ENCODE measurements around the gene KLK13.

The KLK13 gene

DNA sequence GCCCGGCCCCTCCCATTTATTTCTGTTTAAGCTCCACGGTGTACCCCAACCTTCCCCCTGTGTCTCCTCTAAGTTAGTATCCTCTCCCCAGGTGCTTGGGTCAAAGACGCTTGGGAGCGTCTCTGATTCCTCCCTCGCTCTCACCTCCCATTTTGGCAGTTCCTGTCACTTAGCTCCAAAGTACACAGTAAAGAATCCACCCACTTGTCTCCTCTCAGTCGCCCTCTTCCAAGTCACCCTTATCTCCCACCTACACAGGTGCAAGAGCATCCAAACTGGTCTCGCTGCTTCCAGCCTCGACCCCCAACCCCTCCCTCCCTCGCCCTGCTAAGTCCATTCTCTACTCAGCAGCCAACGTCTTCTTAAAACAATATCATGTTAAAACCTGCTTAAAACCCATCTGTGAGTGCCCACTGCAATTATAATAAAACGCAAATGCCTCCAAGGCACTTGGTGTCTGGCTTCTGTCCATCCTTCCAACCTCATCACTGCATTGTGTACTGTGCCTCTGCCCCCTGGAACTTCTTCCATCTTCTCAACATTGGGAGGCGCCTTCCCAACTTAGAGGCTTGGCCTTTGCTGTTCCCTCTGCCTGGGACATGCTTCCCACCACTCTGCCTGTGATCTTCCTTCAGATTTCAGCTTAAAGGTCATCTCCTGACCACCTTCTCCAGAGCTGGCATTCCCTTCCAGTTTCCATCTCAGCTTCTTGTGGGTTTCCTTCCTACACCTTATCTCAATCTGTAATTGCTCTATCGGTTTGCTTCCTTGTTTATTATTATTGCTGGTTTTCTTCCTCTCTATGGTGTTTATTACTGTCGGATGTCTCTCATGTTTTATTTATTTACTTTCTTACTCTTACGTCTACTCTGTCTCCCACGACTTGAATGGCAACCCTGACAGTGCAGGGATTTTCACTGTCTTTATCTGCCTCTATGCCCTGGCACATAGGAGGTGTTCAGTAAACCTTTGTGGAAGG lies 27.3 kb upstream of the KLK13 start:
- DNase-seq, result no peak

DNA sequence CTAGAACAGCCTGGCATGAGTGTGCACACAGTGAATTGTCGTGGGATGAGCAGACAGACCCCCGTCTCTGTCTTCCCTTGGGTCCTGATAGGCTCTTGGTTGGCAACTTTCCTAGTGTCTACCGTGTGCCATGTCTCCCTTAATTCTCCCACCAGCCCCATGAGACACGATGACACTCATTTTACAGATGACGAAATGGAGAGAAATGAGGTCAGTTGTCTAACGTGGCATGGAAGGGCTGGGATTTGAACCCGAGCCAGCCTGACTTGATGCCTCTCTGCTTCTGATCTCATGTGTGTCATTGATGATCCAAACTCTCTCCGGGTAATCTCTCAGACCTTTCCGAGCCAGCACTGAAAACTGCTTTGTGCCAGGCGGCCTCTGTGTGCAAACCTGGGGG lies 26.2 kb upstream of the KLK13 start:
- no peak for DNase-seq

DNA sequence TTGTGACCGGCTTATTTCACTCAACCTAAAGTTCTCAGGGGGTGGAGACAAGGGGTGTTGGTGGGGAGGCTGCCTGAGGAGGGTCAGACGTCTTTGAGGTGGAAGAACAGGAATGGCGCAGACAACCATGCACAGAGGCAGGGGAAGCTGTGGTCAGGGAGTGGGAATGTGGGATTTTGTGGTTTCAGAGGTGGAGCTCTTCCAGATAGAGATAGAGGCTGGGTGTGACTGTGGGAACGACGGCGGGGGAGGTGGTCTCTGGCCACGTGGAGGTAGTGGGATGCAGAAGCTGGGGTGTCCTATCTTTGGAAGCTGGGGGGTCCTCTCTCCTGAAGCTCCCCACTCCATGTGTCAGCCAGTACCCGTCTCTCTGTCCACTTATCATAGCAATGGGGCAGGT lies 25.6 kb upstream of the KLK13 start:
- DNase-seq, result no peak

DNA sequence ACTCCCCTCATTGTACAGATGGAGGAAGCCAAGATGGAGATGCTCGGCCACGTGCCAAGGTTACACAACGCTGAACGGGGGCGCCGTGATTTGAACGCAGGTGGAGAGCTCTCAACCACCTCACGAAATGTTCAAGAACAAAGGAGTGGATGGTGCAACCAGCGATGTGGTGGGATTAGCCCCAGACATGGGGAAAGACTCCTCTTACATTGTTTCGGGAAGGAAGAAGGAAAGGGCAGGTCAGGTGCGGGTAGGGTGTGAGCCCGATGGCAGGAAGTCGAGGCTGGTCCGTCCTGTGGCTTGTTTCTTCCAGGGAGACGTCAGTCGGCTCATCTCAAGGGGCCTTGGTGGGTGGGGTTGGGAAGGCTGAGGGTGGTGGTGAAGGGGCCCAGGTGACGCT lies 24.9 kb upstream of the KLK13 start:
- no peak for DNase-seq

DNA sequence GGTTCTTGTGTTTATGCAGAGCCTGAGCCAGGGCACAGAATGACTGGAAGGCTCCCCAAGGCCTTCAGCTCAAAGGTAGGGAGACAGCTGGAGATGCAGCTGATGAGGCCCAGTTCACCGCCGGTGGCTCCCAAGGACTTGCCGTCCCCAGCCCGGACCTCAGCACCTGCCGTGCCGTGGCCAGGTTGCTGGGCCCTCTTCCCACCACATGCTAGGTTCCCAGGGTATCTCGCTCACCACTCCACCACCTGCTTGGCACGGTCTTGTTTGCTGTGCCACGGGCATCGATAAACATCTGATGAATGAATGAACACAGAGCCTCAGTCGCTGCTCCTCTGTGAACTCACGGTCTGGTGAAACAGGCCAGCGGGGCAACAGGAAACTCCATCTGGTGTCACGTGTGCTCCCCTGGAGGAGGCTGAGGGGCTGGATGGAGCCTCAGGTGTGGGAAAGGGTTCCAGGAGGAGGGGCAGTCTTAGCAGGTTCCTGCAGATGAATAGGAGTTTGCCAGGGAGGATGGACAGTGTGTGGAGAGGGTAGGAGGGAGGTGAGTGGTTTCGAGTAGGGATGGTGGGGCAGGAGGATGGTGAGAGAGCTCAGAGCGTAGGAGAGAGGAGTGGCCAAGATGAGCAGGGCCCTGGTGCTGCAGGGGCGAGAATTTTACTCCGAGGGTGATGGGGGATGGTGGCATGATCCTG lies 21.4 kb upstream of the KLK13 start:
- no peak for DNase-seq

DNA sequence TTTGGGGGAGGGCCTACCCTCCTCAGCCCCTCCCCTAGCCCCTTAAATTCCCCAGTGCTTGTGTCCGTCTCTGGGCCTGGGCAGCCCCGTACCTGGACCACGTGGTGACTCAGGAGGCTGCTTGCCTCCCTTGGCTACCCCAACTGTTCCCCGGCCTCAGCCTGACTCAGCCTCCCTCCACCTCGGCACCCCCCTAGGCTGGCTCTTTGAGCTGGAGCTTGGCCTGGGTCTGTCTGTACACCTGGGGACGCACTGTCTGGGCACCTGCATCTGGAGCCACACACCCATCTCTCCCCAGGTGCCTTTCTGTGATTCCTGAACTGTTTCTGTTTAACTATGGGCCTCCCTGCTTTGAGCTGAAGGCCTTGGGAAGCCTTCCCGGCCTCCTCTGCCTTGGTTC lies 19.6 kb upstream of the KLK13 start:
- DNase-seq, result no peak

DNA sequence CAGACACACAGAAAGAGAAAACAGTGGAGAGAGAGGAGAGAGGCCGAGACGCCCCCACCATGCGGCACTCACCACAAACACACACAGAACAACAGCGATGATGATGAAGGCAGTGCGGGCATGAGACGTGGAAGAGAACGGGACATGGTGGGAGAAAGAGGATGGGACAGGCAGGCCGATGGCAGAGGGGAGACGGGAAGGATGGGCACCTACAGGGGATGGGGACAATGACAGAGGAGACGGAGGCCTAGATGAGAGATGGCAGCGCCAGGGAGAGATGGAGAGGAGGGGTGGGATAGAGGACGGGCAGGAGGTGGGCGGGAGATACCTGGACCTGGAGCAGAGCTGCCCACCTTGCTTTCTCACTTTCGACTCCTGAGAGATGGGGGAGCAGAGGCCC lies 18.9 kb upstream of the KLK13 start:
- DNase-seq, result no peak

DNA sequence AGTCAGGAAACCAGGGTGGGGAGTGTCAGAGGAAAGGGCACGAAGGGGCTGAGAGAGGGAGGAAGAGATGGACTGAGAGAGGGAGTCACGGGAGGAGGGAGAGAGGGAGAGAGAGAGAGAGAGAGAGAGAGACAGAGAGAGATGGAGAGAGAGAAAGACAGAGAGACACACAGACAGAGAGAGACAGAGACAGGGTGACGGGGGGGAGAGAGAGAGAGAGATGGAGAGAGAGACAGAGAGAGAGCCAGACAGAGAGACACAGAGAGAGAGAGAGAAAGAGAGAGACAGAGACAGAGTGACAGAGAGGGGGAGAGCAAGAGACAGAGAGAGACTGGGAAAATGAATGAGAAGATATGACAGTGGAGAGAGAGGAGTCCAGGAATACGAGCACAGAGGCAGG lies 18.3 kb upstream of the KLK13 start:
- no peak for DNase-seq

DNA sequence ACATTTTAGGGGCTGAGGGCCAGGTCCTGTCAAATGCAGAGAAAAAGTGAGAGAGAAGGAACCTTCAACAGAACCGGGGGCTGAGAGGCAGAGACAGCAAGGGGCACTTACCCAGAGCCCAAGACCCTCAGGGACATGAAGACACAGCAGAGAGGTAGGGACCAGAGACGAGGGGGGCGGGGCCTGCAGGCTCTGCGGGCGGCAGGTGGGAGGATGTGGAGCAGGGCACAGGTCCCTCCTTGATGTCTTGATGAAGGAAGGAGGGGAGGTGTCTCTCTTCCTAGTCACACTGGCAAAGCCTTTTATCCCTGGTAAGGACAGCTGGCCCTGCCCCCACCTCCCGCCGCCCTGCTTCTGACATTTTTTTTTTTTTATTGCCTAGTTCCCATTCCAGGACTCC lies 17.7 kb upstream of the KLK13 start, which contains the start of gene KLK14:
TSS of gene KLK14 (minus strand) at position 277 of the 400 bp plus-strand sequence. CDS start at position 4, 273 bp downstream.
- DNase-seq, result no peak

DNA sequence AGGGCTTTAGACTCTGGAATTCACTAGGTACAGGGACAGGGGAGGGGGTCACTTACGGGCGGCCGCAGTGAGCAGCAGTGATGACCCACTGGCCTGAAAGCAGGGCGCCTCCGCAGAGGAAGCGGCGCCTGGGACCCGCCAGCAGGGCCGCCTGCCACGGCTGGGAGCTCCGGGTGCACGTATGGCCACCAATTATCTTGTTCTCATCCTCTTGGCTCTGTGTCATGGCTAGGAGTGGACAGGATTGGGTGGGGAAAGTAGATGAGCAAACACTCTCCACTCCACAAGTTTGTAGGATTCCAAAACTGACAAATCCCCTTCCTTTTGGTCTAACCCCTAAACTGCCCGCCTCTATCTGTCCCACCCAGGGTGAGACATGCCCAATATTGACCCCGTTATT lies 16.6 kb upstream of the KLK13 start:
- no peak for DNase-seq

DNA sequence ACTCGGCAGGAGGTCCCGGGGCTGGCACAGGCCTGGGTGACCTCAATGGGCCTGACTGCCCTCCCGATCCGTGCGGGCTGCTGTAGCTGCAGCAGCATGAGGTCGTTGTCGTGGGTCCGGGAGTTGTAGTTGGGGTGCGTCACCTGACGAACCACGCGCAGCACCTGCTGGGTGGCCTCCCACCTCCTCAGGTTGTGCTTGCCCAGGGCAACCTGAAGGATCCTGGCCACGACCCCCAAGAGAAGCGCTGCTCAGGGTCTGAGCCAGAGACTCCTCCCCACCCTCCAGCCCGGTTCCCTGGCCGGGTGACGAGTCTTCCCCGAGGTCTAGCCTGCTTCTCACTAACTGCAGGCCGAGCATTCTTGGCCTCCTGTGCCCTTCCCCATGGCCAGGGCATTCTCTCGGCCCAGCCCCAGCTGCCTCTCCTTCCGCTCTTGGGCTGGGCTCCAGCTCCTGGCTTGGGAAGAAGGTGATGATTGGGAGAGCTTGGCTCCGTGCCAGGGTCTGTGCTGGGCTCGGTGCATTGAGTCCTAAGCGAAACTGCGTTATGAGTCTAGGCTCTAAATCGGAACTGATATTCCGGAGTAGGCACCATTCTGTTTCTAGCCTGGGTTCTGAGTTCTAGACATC lies 14.7 kb upstream of the KLK13 start:
- DNase-seq, result no peak

DNA sequence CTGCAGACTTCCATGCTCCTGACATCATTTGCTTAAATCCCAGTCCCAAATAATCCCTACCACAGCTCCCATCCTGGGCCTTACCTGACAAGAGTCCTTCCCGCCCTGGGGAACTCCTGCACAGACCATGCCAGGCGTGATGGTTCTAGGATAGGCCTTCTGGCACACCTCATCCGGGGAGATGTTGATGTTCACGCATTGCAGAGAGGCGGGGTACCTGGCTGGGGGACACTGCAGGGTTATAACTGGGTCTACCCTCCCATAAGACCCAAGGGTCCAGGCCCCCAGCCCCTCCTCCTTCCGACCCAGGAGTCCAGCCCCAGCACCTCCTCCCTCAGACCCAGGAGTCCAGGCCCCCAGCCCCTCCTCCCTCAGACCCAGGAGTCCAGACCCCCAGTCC lies 13.8 kb upstream of the KLK13 start:
- DNase-seq, result no peak

DNA sequence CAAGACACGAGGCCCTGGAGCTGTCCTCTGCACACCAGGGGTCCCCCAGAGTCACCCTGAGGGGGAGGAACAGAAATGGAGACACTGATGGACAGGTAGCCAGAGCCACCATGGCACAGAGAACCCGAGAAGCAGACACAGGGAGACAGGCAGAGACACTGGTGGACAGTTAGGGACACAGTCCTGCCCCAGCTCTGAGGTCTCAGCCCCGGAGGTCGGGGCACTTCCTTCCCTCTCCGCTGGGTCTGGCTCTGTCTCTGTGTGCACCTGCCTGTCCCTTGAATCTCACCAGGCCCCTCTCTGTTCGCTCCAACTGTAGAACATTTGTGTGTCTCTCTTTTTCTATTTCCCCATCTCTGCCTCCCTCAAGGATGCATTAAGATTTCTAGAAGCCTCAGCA lies 13.2 kb upstream of the KLK13 start:
- no peak for DNase-seq

DNA sequence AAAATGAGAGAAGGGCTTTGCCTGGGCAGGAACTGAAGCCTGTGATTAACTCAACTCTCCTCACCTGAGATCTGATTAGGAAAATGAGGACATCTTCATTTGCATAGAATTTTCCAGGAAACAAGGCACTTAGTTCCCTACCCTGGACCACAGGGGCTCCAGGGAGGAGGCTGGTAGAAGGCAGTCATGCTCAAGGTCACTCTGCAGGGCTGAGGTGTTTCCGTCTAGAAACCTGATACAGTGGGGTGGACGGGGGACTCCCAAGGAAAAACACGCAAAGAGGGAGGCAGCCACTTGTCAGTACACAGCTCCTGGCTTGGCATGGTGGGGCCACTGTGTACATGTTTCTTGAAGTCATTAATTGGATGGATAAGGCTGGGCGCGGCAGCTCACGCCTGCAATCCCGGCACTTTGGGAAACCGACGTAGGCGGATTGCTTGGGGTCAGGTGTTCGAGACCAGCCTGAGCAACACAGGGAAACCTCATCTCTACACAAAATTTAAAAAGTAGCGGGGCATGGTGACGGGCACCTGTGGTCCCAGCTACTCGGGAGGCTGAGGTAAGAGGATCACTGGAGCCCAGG lies 11.8 kb upstream of the KLK13 start:
- no peak for DNase-seq

DNA sequence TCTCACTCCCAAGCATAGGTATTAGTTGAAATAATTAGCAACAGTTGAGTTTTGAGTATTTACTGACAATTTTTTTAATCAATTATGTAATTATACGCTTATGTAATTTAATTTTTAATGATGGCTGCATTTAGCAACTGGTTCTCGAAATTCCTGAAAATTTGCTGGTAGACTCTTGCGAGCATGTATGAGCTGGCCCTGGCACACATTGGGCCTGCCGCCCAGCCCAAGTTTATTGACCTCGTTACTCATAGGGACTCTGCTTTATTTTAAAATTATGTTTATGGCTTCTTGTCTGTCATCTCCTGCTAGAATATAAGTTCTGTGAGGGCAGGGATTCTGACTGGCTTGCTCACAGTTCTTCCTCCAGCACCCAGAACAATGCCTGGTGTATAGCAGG lies 11.1 kb upstream of the KLK13 start:
- no peak for DNase-seq

DNA sequence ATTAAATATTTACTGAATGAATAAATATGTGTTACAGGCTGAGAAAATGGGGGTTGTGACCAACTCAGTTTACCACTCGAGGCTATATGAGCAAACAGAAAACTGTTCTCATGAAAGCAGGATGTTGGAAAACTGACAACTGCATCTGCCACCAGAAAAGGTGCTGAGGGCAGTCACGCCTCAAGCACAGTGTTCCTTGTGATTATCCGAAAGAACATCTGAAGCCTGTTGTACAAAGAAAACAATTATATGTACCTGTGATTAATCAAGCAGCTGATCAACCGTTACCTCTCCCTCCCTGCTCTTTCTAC lies 6.2 kb upstream of the KLK13 start:
- DNase-seq, result no peak

DNA sequence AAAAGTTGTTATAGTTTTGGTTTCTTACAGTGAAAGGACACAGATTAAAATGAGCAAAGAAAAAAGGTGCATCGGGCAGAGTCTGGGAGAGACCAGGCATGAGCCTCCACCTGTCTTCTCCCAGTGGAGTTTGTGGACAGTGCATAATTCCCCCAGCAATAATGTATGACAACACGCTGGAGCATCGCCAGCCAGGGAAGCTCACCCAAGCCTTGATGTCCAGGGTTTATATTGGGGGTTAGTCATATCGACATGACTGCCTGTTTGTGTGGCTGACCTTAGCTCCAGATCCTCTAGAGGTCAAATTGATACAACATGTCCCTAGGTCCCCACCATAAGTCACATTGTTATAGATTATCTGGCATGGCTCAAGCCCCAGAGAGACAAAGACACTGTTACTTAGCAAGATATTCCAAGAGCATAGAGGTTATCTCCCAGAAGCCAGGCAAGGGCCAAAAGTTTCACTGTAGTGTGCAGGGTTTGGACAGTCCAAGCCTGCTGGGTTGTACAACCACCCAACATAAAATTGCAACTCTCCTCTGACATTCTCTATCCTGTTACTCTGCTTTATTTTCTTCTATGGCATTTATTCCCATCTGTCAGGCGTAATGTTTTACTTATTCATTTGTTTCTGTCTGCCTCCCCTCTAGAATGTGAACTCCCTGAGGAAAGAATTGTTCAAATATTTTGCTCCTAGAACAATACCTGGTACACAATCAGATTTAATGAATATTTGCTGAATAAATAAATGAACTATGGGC lies 5.6 kb upstream of the KLK13 start:
- no peak for DNase-seq

DNA sequence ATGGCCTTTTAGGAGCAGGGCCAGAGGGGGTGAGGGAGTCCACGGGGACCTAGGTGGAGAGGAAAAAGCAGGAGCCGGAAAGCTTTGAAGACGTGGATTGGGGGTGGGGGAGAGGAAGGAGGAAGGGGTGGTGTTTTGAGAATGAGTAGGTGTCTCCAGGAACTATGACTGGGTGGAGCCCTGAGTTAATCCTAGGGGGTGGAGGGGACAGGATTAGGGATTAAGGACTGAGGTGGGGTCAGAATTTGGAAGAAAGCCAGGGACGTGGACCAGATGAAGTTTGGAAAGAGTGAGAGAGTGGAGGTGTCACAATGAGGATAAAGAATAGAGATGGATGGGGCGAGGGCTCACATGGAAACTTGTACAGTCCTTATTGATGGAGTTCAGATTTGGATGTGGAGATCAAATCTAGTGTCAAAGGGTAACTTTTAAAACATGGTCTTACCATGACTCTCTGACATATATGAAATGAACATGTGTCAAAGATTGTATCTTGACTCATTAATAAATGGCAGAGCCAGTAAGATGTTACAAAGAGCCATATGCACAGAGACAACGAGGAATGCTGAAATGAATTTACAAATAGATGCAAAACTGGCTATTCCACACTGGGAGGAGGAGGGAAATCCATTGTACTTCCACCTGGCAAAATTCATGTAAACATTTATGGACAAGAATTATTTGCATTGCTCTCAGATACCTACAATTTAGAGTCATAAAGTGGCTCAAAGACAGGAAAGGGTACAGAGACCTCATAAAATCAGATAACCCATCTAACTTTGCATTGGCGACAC lies 1.7 kb upstream of the KLK13 start:
- no peak for DNase-seq

DNA sequence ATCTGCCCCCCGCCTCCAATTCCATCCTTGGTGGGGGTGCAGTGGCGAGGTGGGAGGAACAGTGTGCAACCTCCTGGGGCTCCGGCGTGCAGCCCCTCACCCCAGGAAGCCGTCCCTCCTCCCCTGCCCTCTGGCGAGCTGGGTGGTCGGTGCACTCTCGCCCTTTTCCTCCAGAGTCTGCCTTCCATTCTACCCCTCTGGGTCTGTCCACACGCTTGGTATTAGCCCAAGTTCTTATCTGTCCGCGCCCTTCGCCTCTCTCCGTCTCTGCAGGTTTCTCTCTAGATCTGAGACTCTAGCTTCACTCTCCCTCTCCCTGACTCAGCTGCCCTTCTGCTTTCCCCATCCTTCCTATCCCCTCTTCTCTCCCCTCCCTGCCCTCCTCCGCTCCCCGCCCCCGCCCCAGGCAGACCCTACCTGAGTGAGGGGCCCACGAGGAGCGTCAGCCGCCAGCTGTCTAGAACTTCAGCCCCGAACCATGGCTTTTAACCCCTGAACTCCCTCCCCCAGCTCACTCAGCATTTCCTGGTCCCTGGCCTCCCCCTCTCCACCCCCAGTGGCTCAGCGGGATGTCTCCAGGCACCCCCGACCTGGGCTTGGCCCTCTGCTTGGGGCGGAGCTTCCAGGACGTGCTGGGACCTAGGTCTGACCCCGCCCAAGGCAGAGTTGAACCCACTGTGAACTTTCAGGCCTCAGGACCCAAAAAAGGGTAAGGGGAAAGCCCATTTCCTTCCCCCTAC lies 499 bp upstream of the KLK13 start:
- DNase-seq, result no peak

DNA sequence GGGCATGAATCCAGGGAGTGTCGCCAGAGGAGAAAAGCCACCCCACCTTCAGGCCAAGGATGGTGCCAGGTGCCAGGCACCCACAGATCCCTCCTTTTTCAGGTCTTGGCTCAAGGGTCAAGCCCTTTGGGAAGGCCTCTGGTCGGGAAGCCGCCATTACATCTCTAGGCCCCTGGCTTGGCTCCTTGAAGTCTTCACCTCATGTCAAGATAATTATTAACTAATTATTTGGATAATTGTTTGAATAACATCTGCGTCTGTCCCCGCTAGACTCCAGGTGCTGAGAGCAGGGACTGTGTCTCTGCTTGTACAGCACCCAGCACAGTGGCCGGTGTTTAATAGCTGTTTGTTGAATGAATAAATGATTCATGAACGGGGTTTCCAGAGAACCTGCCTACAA lies 1.2 kb downstream of the KLK13 start:
- DNase-seq, result no peak

DNA sequence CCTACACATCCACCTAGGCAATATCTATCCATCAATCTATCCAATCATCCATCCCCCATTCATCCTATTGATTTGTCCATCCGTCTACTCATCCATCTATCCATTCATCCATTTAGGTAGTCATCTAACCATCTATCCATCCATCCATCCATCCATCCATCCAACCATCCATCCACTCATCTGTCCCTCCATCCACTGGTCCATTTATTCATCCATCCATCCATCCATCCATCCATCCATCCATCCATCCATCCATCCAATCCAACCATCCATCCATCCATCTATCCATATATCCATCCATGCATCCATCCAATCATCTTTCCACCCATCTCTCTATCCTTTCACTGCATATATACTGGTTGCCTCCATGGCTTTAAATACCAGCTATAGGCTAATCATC lies 3.9 kb downstream of the KLK13 start:
- no peak for DNase-seq
